ENCODE measurements around the gene KCNAB3.
A peak's percentile ranks its signal among the peaks of the same experiment; 100 is the strongest.

Gene KCNAB3

GRCh38 chr17:7885367-7886226, 44.1 kb downstream of the KCNAB3 start:
- POLR2A ChIA-PET: interaction anchor here (0.7 to 1.8 kb wide), 8 partner anchors 15 to 362 kb away, joined by 3 to 9 read pairs (median 6); partner anchors contain the start of genes CTC1 and NAA38
- peaks cover 30% of the 10 kb centered on the region for H3K4me1 ChIP-seq (ENCODE audit: control insufficient read depth, insufficient read depth, low read length)
- H3K4me3 ChIP-seq (ENCODE audit: low read depth, low read length): peak overlapping the region; percentile 55
- peaks cover 15 to 36% of the 10 kb centered on the region in 2 experiments for H3K36me3 ChIP-seq (ENCODE audit: control insufficient read depth in 2 of 2, insufficient read depth in 1 of 2, low read length in 2 of 2)
- H3K27ac ChIP-seq (ENCODE audit: extremely low read depth, low read depth, low read length): peak overlapping the region; percentile 94
- CTCF ChIA-PET: interaction anchor here (0.6 to 1.0 kb wide), 3 partner anchors 11 to 112 kb away, joined by 3 to 4 read pairs (median 4); no protein-coding TSS in a partner anchor
- H3K9me3 ChIP-seq (ENCODE audit: control insufficient read depth, insufficient read depth, low read depth, low read length): no peaks in the 10 kb centered on the region
- TF ChIP-seq ZNF280C (tag by site-specific recombination; IDR thresholded peaks at IDR 0.05) (no peak), ZNF324 (tag by site-specific recombination; IDR thresholded peaks at IDR 0.05) (peak; percentile 80; the same call in 1 of the 2 replicates), ZFP3 (tag by site-specific recombination; IDR thresholded peaks at IDR 0.05; ENCODE audit: low read depth) (no peak), ZSCAN4 (tag by site-specific recombination; IDR thresholded peaks at IDR 0.05) (no peak), ZNF510 (tag by site-specific recombination; IDR thresholded peaks at IDR 0.05; ENCODE audit: insufficient replicate concordance) (no peak), ZNF621 (tag by site-specific recombination; IDR thresholded peaks at IDR 0.05) (no peak), GLI2 (tag by site-specific recombination; IDR thresholded peaks at IDR 0.05; ENCODE audit: borderline replicate concordance, low read depth) (no peak), ZNF76 (tag by site-specific recombination; IDR thresholded peaks at IDR 0.05; ENCODE audit: borderline replicate concordance, low read depth) (no peak), HOXA7 (CRISPR knock-in tag; IDR thresholded peaks at IDR 0.05; ENCODE audit: borderline replicate concordance) (no peak), ZNF132 (tag by site-specific recombination; IDR thresholded peaks at IDR 0.05; ENCODE audit: borderline replicate concordance) (no peak), ZNF335 (tag by site-specific recombination; conservative IDR thresholded peaks at IDR 0.05) (peak; percentile 90), GLI4 (tag by site-specific recombination; IDR thresholded peaks at IDR 0.05) (no peak), EGR2 (tag by site-specific recombination; IDR thresholded peaks at IDR 0.05; ENCODE audit: low read depth) (peak; percentile 75), ZNF473 (tag by site-specific recombination; IDR thresholded peaks at IDR 0.05) (no peak), ZNF777 (tag by site-specific recombination; IDR thresholded peaks at IDR 0.05; ENCODE audit: borderline replicate concordance) (no peak), ZNF350 (tag by site-specific recombination; IDR thresholded peaks at IDR 0.05) (no peak), ZNF549 (tag by site-specific recombination; IDR thresholded peaks at IDR 0.05) (no peak), ZNF311 (tag by site-specific recombination; IDR thresholded peaks at IDR 0.05; ENCODE audit: borderline replicate concordance) (no peak), ZFHX2 (tag by site-specific recombination; conservative IDR thresholded peaks at IDR 0.05) (peak; percentile 88)
- TF ChIP-seq, protein P1, sequence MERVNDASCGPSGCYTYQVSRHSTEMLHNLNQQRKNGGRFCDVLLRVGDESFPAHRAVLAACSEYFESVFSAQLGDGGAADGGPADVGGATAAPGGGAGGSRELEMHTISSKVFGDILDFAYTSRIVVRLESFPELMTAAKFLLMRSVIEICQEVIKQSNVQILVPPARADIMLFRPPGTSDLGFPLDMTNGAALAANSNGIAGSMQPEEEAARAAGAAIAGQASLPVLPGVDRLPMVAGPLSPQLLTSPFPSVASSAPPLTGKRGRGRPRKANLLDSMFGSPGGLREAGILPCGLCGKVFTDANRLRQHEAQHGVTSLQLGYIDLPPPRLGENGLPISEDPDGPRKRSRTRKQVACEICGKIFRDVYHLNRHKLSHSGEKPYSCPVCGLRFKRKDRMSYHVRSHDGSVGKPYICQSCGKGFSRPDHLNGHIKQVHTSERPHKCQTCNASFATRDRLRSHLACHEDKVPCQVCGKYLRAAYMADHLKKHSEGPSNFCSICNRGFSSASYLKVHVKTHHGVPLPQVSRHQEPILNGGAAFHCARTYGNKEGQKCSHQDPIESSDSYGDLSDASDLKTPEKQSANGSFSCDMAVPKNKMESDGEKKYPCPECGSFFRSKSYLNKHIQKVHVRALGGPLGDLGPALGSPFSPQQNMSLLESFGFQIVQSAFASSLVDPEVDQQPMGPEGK (tag by site-specific recombination; IDR thresholded peaks at IDR 0.05): peak; percentile 98
- TF ChIP-seq, protein P2, sequence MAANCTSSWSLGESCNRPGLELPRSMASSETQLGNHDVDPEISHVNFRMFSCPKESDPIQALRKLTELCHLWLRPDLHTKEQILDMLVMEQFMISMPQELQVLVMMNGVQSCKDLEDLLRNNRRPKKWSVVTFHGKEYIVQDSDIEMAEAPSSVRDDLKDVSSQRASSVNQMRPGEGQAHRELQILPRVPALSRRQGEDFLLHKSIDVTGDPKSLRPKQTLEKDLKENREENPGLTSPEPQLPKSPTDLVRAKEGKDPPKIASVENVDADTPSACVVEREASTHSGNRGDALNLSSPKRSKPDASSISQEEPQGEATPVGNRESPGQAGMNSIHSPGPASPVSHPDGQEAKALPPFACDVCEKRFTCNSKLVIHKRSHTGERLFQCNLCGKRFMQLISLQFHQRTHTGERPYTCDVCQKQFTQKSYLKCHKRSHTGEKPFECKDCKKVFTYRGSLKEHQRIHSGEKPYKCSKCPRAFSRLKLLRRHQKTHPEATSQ (tag by site-specific recombination; IDR thresholded peaks at IDR 0.05): 0 out of 2 replicates have a peak, but pooled peaks have one; percentile 26
- TF ChIP-seq, protein P3, sequence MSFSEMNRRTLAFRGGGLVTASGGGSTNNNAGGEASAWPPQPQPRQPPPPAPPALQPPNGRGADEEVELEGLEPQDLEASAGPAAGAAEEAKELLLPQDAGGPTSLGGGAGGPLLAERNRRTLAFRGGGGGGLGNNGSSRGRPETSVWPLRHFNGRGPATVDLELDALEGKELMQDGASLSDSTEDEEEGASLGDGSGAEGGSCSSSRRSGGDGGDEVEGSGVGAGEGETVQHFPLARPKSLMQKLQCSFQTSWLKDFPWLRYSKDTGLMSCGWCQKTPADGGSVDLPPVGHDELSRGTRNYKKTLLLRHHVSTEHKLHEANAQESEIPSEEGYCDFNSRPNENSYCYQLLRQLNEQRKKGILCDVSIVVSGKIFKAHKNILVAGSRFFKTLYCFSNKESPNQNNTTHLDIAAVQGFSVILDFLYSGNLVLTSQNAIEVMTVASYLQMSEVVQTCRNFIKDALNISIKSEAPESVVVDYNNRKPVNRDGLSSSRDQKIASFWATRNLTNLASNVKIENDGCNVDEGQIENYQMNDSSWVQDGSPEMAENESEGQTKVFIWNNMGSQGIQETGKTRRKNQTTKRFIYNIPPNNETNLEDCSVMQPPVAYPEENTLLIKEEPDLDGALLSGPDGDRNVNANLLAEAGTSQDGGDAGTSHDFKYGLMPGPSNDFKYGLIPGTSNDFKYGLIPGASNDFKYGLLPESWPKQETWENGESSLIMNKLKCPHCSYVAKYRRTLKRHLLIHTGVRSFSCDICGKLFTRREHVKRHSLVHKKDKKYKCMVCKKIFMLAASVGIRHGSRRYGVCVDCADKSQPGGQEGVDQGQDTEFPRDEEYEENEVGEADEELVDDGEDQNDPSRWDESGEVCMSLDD (tag by site-specific recombination; IDR thresholded peaks at IDR 0.05): peak; percentile 92
- TF ChIP-seq, protein P4, sequence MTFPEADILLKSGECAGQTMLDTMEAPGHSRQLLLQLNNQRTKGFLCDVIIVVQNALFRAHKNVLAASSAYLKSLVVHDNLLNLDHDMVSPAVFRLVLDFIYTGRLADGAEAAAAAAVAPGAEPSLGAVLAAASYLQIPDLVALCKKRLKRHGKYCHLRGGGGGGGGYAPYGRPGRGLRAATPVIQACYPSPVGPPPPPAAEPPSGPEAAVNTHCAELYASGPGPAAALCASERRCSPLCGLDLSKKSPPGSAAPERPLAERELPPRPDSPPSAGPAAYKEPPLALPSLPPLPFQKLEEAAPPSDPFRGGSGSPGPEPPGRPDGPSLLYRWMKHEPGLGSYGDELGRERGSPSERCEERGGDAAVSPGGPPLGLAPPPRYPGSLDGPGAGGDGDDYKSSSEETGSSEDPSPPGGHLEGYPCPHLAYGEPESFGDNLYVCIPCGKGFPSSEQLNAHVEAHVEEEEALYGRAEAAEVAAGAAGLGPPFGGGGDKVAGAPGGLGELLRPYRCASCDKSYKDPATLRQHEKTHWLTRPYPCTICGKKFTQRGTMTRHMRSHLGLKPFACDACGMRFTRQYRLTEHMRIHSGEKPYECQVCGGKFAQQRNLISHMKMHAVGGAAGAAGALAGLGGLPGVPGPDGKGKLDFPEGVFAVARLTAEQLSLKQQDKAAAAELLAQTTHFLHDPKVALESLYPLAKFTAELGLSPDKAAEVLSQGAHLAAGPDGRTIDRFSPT (tag by site-specific recombination; IDR thresholded peaks at IDR 0.05): peak; percentile 93

Measured in HEK293 (cell line).